ENCODE measurements around the gene GORASP1.

Gene GORASP1

DNA sequence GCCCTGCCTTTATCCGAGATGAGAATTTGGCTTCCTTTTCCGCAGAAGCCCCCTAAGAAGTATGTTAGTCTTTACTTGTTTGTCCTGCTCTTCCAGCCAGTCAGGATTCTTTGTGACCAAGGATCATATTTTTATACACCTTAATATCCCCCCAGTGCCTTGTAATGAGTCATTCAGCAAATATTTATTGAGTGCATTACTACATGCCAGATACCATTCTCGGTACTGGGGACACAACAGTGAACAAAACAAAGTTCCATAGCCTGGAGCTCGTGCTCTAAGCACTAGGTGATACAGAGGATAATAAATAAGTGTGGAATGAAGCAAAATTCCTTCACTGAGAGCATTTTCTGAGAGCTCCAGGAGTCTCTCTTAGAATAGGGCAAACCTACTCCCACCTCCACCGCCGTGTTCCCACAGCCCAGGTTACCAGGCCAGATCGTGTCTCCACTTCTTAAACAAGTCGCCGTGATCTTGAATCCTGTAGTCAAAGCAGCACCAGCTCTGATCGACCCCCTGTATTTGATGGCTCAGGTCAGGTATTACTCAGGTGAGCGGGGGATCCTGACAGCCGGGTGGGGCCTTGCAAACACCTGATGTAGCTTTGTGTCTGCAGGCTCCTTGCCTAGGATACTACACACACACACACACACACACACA lies 18.5 kb upstream of the GORASP1 start:
- no peak for DNase-seq (ENCODE audit: low read depth)

GRCh38 chr3:39124876-39125840 lies 17.7 kb upstream of the GORASP1 start:
- no peak for DNase-seq (ENCODE audit: low read depth)

- no peak for DNase-seq (ENCODE audit: low read depth)
Measured at GRCh38 chr3:39122813-39123212, 15.4 kb upstream of the GORASP1 start.

- DNase-seq (ENCODE audit: low read depth), result no peak
Measured at GRCh38 chr3:39121621-39122020, 14.2 kb upstream of the GORASP1 start.

- no peak for DNase-seq (ENCODE audit: low read depth)
Measured at GRCh38 chr3:39118931-39119660, 11.7 kb upstream of the GORASP1 start.

DNA sequence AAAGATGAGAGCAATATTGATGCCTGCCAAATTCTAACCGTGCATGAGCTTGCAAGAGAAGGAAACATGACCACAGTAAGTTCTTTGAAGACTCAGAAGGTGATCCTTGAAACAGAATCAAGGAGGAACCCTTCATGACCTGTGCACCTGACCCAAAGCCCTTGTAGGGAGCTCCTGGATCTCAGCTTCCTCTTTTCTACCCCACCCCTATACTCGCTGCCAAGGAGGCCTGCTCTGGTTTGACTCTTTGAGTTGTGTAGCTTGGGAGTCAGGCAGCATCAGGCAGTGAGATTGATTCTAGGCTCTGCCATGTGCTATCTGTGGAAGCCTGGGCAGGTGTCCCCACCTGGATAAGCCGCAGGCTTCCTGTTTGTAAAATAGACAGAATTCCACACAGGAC lies 10.7 kb upstream of the GORASP1 start:
- DNase-seq (ENCODE audit: low read depth), result no peak

DNA sequence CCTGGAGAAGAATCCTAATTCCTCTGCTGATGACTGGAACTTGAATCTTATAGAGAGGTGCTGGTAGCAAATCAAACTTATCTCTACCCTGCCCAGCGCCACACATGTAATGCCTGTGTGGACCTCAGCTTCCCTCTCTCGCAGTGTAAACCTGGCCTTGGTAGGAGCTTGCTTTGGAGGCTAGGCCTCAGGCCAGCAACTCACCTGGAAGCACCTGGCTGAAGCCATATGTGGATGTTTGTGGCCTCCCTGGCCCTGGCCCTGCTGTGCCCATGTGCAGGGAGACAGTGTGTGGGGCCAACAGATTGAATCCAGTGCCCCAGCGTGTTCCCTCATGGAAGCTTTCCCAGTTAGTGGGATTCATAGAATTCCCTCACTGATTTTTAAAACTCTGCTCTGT lies 8.4 kb upstream of the GORASP1 start:
- DNase-seq (ENCODE audit: low read depth), result no peak

DNA sequence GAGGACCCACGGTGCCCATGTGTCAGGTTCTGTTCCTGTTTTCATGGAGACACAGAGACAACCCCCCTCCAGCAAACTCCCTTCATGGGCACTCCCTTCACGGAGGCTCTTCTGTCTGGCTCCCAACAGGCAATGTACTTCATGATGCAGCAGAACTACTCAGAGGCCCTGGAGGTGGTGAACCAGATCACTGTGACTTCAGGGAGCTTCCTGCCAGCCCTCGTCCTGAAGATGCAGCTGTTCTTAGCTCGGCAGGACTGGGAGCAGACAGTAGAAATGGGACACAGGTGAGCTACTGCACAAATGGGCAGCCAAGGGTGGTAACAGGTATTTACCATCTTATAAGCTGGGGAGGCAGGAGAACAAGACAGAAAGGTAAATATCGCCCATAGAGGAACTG lies 7.0 kb upstream of the GORASP1 start:
- DNase-seq (ENCODE audit: low read depth), result no peak

- no peak for DNase-seq (ENCODE audit: low read depth)
Measured at GRCh38 chr3:39113291-39113690, 5.9 kb upstream of the GORASP1 start.

- no peak for DNase-seq (ENCODE audit: low read depth)
Measured at GRCh38 chr3:39112535-39112934, 5.1 kb upstream of the GORASP1 start.

- no peak for DNase-seq (ENCODE audit: low read depth)
Measured at GRCh38 chr3:39112113-39112512, 4.7 kb upstream of the GORASP1 start.

DNA sequence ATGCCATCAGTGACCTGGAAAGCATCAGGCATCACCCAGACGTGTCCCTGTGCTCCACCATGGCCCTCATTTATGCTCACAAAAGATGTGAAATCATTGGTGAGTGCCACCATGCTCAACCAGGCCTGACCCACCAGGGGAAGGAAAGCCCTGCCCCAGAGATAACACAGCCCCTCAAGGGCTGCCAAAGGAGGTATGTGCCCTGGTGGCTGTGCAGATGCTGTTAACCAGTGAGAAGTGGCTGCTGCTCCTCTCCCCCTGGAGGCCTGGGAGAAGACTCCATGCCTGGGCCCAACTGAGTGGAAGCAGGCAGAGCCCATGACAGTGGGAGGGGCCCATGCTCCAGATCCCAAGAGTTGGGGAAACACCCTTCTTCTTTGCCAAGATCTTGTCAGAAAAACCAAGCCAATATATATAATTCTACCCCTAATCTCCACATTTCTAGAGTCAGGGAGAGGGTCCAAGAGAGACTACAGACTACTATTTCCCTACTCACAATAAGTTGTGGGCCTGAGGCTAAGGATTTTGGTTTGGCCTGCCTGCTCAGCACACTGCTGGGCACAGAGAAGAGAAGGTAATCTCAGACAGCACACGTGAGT lies 2.7 kb upstream of the GORASP1 start:
- DNase-seq (ENCODE audit: low read depth), result no peak

GRCh38 chr3:39109086-39109485 lies 1.7 kb upstream of the GORASP1 start:
- no peak for DNase-seq (ENCODE audit: low read depth)

DNA sequence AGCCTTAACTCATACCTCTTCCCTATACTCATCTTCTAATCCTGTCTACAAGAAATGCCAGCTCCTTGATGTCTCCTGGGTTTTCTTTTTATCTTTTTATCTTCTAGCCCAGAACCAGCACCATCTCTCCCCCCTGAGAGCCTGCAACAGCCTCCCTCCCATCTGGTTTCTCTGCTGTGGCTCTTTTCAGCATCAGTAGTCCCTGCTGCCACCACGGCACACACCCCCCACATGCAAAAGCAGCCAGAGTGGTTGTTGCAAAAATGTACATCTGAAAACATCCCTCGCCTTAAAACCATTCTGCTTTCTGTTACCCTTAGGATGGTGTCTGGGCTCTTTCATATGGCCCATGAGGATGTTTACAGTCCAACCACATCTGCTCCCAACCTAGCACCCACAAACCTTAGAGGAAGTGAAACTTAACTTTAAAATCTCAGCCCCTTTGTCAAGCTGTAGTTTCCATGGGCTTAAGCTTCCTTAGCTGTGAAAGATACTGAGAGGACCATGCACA lies 828 bp upstream of the GORASP1 start:
- DNase-seq (ENCODE audit: low read depth), result no peak

GRCh38 chr3:39106851-39107387 lies 508 bp downstream of the GORASP1 start:
- no peak for DNase-seq (ENCODE audit: low read depth)

DNA sequence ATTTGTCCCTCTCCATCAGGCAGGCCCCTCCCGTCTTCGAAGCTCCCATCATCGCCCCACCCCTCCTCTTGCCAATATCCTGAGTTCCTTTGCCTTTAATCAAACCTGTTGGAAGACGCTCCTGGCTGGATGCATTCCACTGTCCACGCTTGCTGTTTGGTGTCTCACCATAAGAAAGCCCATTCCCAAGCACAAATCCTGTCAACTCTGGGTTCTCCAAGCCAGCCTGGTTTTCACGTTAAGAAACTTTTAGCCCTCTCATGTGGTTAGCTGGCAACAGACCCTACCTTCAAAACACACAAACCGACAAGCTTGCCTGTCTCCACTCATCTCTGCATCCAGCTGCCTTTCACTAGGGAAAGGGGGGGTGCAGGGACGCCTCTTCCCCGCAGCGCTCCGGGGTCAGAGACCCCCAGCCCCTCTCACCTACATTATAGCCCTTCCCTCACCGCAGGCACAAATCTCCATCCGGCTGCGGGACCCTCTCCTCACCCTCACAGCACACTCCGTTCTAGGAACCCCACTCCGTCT lies 1.1 kb downstream of the GORASP1 start:
- DNase-seq (ENCODE audit: low read depth), result no peak

DNA sequence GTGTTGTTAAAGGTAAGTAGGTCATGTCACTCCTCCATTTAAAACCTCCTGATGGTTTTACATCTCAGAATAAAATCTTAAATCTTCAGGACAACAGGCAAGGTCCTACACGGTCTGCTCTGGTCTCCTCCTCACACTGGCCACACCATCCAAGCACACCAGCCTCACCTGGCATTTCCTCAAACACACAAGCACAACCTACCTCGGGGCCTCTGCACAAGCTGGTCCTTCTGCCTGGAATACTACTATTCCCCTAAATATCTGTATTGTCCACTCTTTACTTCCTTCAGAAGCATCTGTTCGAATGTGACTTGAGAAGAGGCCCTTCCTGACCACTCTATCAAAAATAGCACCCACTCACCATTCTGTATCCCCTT lies 1.8 kb downstream of the GORASP1 start:
- no peak for DNase-seq (ENCODE audit: low read depth)

DNA sequence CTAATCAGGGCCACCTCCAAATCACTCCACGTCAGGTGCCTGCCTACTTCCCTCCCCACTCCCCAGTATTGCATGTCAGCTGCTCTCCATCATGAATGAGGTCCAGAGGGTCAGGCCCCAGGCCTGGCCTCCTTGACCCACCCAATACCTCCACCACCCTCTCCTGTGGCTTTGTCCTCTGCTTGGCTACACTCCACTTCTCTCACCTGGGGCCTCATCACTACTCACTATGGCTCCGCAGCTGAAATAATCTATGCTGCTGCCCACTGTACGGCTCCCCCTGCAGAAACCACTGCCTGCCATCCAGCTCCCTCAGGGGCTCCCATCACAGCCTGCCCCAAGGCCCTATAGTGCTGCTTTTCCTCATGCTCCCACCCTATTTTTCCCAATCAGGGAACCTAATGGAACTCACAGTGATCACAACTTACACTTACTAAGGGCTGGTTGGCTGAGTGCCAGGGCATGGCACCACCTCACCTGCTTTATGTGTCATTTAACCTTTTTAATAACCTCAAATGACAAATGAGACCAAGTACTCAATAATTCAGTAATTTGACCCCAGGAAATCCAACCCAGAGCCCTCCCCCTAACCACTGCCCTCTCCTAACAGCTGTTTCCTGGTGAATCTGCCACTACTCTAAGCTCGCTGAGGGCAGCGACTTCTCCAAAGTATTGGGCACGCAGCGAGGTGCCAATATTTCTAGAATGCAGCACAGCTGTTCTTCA lies 2.3 kb downstream of the GORASP1 start:
- DNase-seq (ENCODE audit: low read depth), result no peak

- DNase-seq (ENCODE audit: low read depth), result no peak
Measured at GRCh38 chr3:39103791-39104552, 3.5 kb downstream of the GORASP1 start.

DNA sequence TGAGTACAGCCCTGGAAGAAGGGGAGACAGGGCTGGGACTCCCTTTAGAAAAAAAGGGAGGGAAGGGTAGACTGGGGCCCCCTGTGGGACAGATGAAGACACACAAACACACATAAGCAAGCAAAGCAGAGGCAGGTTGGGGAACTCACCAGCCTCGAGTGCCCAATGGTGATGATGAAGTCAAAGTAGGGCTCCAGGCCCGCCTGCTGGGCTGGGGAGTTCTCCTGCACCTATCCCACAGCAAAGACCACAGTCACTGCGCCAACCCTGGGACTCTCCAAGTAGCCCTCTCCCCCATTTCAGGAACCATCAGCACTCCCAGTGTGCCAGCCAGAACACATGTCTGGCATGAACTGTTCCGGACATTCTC lies 4.1 kb downstream of the GORASP1 start:
- no peak for DNase-seq (ENCODE audit: low read depth)
